ENCODE measurements around the gene ALG14.
A peak's percentile ranks its signal among the peaks of the same experiment; 100 is the strongest.
"Not testable (repeated sequence)": the region's sequence is repeated elsewhere in the genome, so short reads cannot be mapped to it uniquely, and the experiment has no call there.

Gene ALG14

DNA sequence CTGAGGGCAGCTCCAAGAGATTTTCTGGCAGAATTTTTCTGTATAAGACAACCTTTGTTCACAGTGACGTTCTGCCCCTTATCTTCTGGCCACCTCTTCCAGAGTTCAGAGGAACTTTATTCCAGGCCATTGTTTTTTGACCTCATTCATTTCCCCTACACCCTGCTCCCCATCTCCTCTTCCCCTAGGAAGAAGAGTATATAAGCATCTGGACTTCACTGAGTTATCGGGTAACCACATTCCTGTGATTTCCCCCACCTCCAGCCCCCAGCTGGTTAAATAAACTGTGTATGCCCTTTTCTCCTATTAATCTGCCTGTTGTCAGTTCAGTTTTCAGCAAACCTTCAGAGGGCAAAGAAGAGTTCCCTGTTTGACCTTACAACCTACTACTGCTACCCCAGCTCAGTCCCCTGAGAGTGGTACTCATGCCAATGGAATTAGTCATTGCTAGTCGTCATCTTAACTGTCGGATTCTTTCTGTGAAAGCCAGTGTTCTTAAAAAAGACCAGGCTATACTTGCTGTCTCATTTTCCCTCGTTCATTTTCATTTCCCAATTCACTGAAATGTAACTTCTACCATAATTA is 14.3 kb upstream of the ALG14 start:
- DNase-seq, result no peak

DNA sequence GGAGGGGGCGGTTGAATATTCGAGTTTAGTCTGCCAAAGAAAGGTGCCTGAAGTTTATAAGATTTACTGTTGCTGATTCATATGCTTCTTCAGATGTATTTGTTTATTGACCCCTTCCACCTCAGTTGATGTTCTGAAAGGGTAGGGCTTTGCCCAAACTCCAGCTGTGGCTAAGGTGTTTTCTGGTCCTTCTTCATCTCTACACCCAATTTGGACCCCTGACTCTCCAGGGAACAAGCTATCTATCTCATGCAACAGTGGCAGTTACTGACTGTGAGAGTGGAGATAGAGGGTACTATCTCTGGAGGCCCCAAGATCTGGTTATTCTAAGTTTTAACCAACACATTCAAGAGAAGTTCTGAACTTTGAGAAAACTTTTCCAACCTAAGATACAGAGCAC is 12.6 kb upstream of the ALG14 start:
- no peak for DNase-seq

GRCh38 chr1:95084317-95085176 is 11.8 kb upstream of the ALG14 start:
- no peak for DNase-seq

DNA sequence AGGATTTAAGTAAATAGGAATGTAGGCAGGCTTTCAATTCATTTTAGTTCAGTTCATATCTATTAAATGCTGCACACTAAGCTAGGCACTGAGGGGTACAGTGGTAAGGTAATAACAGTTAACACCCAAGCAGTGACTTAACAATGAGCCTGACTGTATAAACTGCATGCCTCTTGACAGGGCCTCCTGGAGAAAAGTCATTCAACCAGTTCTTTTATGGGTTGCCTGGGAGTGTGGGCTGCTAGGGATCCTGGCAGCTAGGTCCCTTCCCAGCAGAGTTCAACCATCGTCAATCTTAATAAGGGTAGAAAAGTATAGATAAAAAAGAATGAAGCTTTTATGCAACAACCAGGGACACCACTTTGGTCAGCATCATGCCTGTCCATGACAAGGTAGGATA is 8.1 kb upstream of the ALG14 start:
- no peak for DNase-seq

GRCh38 chr1:95080446-95080845 is 7.7 kb upstream of the ALG14 start:
- no peak for DNase-seq

- DNase-seq, result no peak
Observed at GRCh38 chr1:95076034-95076433, 3.3 kb upstream of the ALG14 start.

GRCh38 chr1:95073446-95073845 is 695 bp upstream of the ALG14 start:
- DNase-seq, result no peak

GRCh38 chr1:95072117-95072516 is 634 bp downstream of the ALG14 start:
- DNase-seq, result no peak

DNA sequence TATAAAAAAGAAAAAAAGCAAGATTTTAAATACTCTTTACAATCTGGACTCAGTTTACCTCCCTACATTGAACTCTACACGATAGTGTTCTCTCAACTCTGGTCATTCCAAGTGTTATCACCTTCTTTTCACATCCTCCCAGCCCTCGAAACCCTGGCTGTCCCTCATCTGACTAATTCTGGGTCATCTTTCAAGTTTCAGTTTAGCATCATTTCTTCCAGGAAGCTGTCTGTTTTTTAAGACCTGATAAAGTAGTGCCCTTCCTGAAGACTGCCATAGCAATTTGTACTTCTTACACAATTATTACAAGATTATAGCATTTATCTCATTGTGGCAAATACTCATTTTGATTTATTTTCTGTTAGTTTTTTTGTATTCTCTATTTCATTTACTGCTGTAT is 1.2 kb downstream of the ALG14 start:
- DNase-seq, result no peak

DNA sequence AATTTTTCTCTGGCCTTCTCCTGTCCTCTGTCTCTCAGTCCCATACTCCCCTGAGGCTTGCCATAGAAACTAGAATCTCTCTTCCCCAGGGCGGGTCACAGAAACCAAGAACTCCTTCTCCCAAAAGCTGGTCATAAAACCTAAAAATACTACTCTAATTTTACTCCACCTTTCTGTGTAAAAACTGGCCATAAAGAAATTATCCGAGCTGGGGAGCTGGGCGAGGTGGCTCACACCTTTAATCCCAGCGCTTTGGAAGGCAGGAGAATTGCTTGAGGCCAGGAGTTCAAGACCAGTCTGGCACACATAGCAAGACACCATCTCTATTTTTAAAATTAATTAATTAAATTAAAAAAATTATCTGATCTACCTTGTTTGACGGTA is 3.0 kb downstream of the ALG14 start:
- DNase-seq, result no peak

- no peak for DNase-seq
Observed at GRCh38 chr1:95068956-95069709, 3.6 kb downstream of the ALG14 start.

- no peak for DNase-seq
Observed at GRCh38 chr1:95067568-95067967, 5.2 kb downstream of the ALG14 start.

DNA sequence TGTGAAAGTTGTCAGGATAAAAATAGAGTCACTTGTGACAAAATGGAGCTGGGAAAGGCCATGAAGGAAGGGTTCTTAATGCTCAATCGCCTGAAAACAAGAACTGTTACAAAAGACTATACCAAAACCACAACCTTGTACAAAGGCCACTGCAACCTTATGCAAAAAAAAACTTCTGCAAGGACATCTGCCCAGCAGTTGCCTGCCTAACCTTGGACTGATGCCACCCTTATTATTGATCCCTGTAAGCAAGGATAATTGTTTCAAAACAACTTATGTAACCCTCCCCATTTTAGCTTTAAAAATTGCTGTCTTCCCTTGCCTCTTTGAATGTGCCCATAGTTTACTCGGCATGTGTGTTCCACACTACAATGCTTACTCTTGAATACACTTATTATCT is 5.7 kb downstream of the ALG14 start:
- no peak for DNase-seq

DNA sequence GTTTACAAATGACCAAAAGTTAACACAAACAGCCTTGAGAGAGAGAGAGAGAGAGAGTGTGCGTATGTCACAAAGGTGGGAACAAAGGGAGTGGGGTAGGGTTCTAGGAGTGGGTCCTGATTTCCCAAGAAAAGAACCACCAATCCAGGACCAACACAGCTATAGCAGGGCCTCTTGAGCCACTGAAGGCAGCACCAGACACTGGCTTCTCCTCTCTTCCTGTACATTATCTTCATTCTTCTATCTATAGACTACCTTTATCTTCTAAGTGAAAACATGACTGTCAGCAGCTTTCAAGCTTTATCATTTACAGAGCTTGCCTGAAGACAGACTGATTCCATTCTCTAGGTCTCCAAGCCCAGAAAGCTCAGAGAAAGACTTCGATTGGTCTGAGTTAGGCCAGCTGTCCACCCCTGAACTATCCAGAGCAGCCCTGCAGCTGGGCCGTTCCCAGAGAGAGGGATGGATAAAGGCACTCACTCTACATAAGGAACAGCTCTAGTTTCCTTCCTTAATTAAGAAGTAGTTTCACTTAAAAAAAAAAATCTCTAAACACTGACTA is 11.2 kb downstream of the ALG14 start:
- DNase-seq, result no peak

- DNase-seq, result no peak
Observed at GRCh38 chr1:95058974-95059373, 13.8 kb downstream of the ALG14 start.

- no peak for DNase-seq
Observed at GRCh38 chr1:95057351-95057750, 15.4 kb downstream of the ALG14 start.

GRCh38 chr1:95049935-95050334 is 22.8 kb downstream of the ALG14 start:
- DNase-seq, result no peak

DNA sequence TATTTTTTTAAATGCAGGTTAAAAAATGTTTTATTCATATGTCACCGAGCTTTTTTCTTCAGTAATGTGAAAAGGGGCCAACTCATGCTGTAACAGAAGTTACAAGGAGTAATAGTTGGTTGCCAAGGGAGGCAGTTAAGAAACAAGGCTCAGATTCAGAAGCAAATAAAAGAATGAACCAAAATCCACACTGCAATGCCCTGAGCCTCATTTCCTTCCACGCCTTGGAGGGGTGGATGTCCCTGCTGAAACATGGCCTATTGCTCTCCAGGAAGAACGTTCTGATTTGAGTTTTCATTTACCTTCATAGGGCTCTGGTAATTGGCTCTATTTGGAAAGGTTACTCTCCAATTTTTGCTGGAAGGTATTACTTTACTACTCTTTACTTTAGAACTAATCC is 24.4 kb downstream of the ALG14 start:
- DNase-seq, result no peak

- not testable (repeated sequence) for DNase-seq
Observed at GRCh38 chr1:95047624-95048023, 25.1 kb downstream of the ALG14 start.

- DNase-seq, result no peak
Observed at GRCh38 chr1:95046359-95046758, 26.4 kb downstream of the ALG14 start.

GRCh38 chr1:95043141-95043980 is 29.4 kb downstream of the ALG14 start:
- DNase-seq, result peak; percentile 73

DNA sequence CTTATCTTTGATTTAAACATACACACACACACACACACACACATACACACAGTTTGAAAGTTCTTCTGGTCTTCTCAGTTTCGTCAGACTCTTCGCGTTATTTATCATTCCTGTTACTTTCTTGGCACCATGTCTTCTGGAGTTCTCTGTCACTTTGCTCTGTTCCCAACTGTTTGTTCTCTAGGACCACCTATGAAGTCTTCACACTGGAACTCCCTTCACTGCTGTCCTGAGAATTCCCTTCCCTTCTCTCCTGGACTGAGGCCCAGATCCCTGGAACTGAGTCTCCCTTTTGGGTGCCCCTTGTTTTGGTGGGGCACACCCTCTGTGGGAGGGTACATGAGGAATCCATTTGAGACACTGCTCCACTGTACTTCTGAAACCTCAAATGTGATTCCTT is 30.5 kb downstream of the ALG14 start:
- no peak for DNase-seq
